ENCODE data around the gene IL11. TPM values are rescaled to one million over a fixed set of nuclear protein-coding genes. Genes with fewer than 3 reads are reported as not detected.

IL11 gene
- total and polyA plus RNA-seq, 2 experiments from 2014 or later: 6.7 to 28.7 TPM

DNA sequence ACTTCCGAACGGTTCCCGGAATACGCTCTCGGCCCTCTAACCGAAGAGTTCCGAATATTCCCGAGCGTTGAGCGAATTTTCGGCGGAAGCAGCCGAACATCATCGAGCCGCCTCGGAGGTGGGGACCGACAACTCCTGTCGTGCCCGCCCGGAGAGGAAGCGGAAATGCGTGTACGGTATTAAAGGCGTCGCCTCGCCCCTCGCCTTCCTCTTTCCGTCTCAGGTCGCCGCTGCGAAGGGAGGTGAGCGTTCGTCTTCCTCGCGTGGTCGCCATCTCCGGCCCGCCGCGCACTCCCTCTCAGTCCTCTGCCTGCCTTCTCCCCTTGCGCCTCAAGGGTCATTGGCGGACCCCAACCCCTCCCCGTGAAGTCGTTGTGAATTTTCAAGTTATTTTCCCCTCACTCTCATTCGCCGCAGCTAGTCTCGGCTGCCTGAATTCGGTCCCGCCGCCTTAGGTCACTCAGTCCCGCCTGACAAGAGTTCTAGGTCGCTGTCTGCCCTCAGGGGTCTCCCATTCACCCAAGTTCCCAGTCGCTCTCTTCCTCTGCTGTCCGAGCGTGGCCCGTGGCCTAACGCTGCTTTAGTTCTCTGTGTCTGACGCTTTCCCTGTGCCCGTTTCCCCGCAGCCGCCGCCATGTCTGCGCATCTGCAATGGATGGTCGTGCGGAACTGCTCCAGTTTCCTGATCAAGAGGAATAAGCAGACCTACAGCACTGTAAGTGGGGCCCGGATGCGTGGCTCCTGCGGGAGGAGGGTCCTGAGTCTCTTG lies 15.6 kb upstream of the IL11 start, which contains the start of gene RPL28:
Gene RPL28, plus strand, starts transcription at position 209 of the 769 bp plus-strand sequence. Its CDS starts 426 bp downstream, at position 635.
- Histone ChIP-seq H3K9ac (peak within 1 kb of the TSS; percentile 92), H3K79me2 (ENCODE audit: insufficient read depth) (peaks cover 49% of the 10 kb centered on the region), H3K9me3 (ENCODE audit: low read depth) (no peaks in the 10 kb centered on the region), H3K4me1 (ENCODE audit: insufficient read depth) (peaks cover 33% of the 10 kb centered on the region), H2AFZ (peak within 1 kb of the TSS; percentile 91), H3K27ac (peak within 1 kb of the TSS; percentile 71), H3K36me3 (ENCODE audit: low read depth) (peaks cover 27% of the 10 kb centered on the region; the same call in 1 of the 2 replicates), H3F3A (ENCODE audit: insufficient read depth) (peaks cover 22% of the 10 kb centered on the region), H4K20me1 (ENCODE audit: insufficient read depth) (peaks cover 16% of the 10 kb centered on the region; the same call in 1 of the 2 replicates), H3K4me2 (ENCODE audit: unreplicated experiment) (peak within 1 kb of the TSS; percentile 95), H3K27me3 (replicated peaks; ENCODE audit: insufficient read depth) (no peaks in the 10 kb centered on the region), H3K9me2 (ENCODE audit: insufficient read depth) (no peaks in the 10 kb centered on the region), H3K4me3 (peak within 1 kb of the TSS; percentile 94)
- in situ Hi-C loops (cut with MboI): no loop called here
- DNase-seq: peak; percentile 99
- 1% methylated on average over 66 of the region's 68 CpGs for WGBS, 2 experiments (ENCODE audit: low coverage in 1 of 2, low lambda C conversion rate in 2 of 2, missing lambda C conversion rate in 2 of 2)
- TF ChIP-seq EZH2 (IDR thresholded peaks at IDR 0.05; ENCODE audit: insufficient read depth, poor library complexity, severe bottlenecking) (no peak), EZH2phosphoT487 (IDR thresholded peaks at IDR 0.05; ENCODE audit: insufficient read depth, low read depth) (no peak)

DNA sequence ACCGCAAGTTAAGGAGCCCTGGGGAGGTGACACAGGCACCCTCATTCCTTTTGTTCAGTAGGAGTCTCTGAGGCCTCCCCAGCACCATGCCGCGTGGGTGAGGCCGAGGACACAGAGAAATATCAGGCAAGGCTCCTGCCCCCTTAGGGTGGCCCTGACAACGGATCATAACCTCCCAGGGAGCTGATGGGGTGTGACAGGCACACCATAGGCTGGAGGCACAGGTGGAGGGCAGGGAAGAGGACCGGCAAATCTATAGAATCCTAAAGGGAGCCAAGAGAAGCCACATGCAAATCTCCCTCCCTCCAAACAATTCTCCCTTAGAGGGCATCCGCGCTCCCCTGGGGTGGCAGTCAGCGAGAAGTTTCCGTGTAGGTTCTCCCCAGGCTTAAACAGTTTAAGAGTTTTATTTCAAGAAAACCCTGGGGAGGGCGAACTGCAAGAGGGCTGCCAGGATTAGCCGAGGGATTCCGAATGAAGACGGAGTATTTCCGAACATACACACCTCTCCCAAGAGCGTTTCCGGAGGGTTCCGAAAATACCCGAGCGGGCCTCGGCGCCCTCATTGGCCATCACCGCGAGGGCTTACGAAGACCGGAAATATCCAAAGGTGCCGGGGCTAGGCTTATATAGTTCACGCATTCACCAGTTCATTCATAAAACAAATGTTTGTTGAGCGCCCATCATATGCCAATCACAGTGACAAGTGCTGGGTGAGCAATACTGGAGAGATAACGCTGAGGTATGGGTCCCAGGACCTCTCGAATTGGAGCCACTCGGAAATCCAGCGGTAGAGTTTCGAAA lies 14.9 kb upstream of the IL11 start:
- 11% methylated on average over 33 to 34 of the region's 34 CpGs for WGBS, 2 experiments (ENCODE audit: low coverage in 1 of 2, low lambda C conversion rate in 2 of 2, missing lambda C conversion rate in 2 of 2)
- in situ Hi-C loops (cut with MboI): no loop called here
- H4K20me1 ChIP-seq (ENCODE audit: insufficient read depth): peaks cover 16% of the 10 kb centered on the region; the same call in 1 of the 2 replicates
- H3K79me2 ChIP-seq (ENCODE audit: insufficient read depth): peaks cover 42% of the 10 kb centered on the region
- peak overlapping the region; percentile 92 for H3K9ac ChIP-seq
- peak overlapping the region; percentile 88 for H3K4me2 ChIP-seq (ENCODE audit: unreplicated experiment)
- H3F3A ChIP-seq (ENCODE audit: insufficient read depth): peaks cover 15% of the 10 kb centered on the region
- TF ChIP-seq EZH2phosphoT487 (IDR thresholded peaks at IDR 0.05; ENCODE audit: insufficient read depth, low read depth): no peak
- TF ChIP-seq EZH2 (IDR thresholded peaks at IDR 0.05; ENCODE audit: insufficient read depth, poor library complexity, severe bottlenecking): no peak
- no peaks in the 10 kb centered on the region for H3K9me2 ChIP-seq (ENCODE audit: insufficient read depth)
- no peaks in the 10 kb centered on the region for H3K9me3 ChIP-seq (ENCODE audit: low read depth)
- no peaks in the 10 kb centered on the region for H3K27me3 ChIP-seq (replicated peaks; ENCODE audit: insufficient read depth)
- peak; percentile 96 for DNase-seq
- peaks cover 27% of the 10 kb centered on the region; the same call in 1 of the 2 replicates for H3K36me3 ChIP-seq (ENCODE audit: low read depth)
- peak overlapping the region; percentile 91 for H2AFZ ChIP-seq
- peak overlapping the region; percentile 71 for H3K27ac ChIP-seq
- peak overlapping the region; percentile 94 for H3K4me3 ChIP-seq
- peaks cover 33% of the 10 kb centered on the region for H3K4me1 ChIP-seq (ENCODE audit: insufficient read depth)

DNA sequence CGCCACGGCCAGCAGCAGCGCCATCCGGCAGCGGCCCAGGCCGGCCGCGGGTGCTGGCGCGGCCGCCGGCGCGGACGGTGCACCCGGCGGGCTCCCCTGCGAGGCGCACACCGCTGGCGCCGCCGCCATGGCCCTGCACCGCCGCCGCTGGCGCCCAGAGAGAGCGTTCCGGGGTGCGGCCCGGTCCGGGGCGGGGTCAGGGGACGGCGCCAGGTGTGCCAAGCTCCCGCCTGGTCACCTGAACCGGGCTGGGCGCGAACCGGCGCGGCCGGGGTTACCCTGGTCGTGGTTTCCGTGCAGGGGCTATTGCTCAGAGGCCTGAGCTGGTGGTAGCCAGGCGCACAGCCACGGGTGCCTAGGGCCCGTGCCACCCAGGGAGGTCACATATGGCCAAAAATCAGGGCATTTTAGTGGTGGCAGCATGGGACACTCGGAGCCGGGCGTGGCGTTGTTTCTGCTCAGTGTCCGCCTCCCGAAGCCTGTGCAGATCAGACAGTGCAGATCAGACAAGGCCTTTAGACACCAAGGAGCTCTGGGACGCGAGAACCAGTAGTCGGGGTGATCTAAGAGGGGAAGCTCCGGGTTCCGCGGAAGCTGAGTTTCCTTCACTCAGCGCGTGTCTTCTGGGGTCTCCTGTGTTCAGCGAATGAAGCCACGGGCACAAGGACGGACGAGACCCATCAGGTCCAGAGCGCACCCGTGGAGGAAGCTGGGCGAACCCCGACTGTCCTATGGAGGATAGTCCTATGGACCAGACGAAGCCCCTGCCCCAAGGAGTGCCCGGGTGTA lies 14.1 kb upstream of the IL11 start, which contains the start of gene TMEM238:
Gene TMEM238, minus strand, starts transcription at position 162 of the 789 bp plus-strand sequence. Its CDS starts 33 bp downstream, at position 129.
- Histone ChIP-seq H3K4me1 (ENCODE audit: insufficient read depth) (peaks cover 33% of the 10 kb centered on the region), H3K36me3 (ENCODE audit: low read depth) (peaks cover 22% of the 10 kb centered on the region; the same call in 1 of the 2 replicates), H2AFZ (peak within 1 kb of the TSS; percentile 91), H3F3A (ENCODE audit: insufficient read depth) (peaks cover 7% of the 10 kb centered on the region; the same call in 1 of the 2 replicates), H3K4me3 (peak within 1 kb of the TSS; percentile 94), H3K9ac (peak within 1 kb of the TSS; percentile 92), H3K9me3 (ENCODE audit: low read depth) (no peaks in the 10 kb centered on the region), H4K20me1 (ENCODE audit: insufficient read depth) (peaks cover 16% of the 10 kb centered on the region; the same call in 1 of the 2 replicates), H3K4me2 (ENCODE audit: unreplicated experiment) (peak within 1 kb of the TSS; percentile 88), H3K27ac (peak within 1 kb of the TSS; percentile 71), H3K9me2 (ENCODE audit: insufficient read depth) (no peaks in the 10 kb centered on the region), H3K79me2 (ENCODE audit: insufficient read depth) (peaks cover 35% of the 10 kb centered on the region), H3K27me3 (replicated peaks; ENCODE audit: insufficient read depth) (no peaks in the 10 kb centered on the region)
- DNase-seq: no peak
- in situ Hi-C loops (cut with MboI): no loop called here
- WGBS, 2 experiments (ENCODE audit: low coverage in 1 of 2, low lambda C conversion rate in 2 of 2, missing lambda C conversion rate in 2 of 2): 36 to 62% methylated on average over 39 to 68 of the region's 72 CpGs
- TF ChIP-seq EZH2 (IDR thresholded peaks at IDR 0.05; ENCODE audit: insufficient read depth, poor library complexity, severe bottlenecking): no peak
- no peak for TF ChIP-seq EZH2phosphoT487 (IDR thresholded peaks at IDR 0.05; ENCODE audit: insufficient read depth, low read depth)
